K562 (cell line): ENCODE measurements around the gene AIF1. TPM values are rescaled to one million over a fixed set of nuclear protein-coding genes. Genes with fewer than 3 reads are reported as not detected.

Experiments used
- FOXO4 ChIP-seq: fragments of 450-650 bp; formaldehyde crosslinking; IDR thresholded peaks from 2 replicates; pipeline ENCODE4 v1.4.0; 2020; ENCODE audit warnings: mild to moderate bottlenecking, moderate library complexity
- HOMEZ ChIP-seq: fragments of 250-450 bp; sonication (Bioruptor Pico); IDR thresholded peaks from 2 replicates; pipeline ENCODE4 v1.4.0; 2020; ENCODE audit warnings: mild to moderate bottlenecking, moderate library complexity
- MXI1 ChIP-seq: IDR thresholded peaks from 2 replicates; pipeline ENCODE4 v1.6.1; 2011; ENCODE audit warnings: low read depth, mild to moderate bottlenecking, improper control_type of control experiment, low read length
- NFIC ChIP-seq: fragments of 450-650 bp; IDR thresholded peaks from 2 replicates; pipeline ENCODE4 v1.6.1; 2017; ENCODE audit warnings: mild to moderate bottlenecking, inconsistent platforms
- NR1H2 ChIP-seq: sonication (generic); formaldehyde crosslinking; IDR thresholded peaks from 2 replicates; pipeline ENCODE4 v1.4.0; 2020; ENCODE audit warnings: mild to moderate bottlenecking, missing genetic modification reagents
- PML ChIP-seq: IDR thresholded peaks from 2 replicates; pipeline ENCODE4 v1.6.1; 2012; ENCODE audit warnings: low read length, inconsistent platforms
- RBBP5 ChIP-seq: fragments of 200-600 bp; sonication (generic); IDR thresholded peaks from 2 replicates; pipeline ENCODE4 v1.6.1; 2012; ENCODE audit warnings: borderline replicate concordance, mild to moderate bottlenecking, low read length, control low read depth, inconsistent platforms; ENCODE audit not compliant: insufficient read depth, poor library complexity, severe bottlenecking
- SMARCA4 ChIP-seq: fragments of 450-650 bp; IDR thresholded peaks from 2 replicates; pipeline ENCODE4 v1.6.1; 2016
- SUPT5H ChIP-seq: fragments of 450-650 bp; IDR thresholded peaks from 2 replicates; pipeline ENCODE4 v1.6.1; 2016
- TAF15 ChIP-seq: fragments of 200-400 bp; formaldehyde crosslinking; IDR thresholded peaks from 2 replicates; pipeline ENCODE4 v1.6.1; 2017; ENCODE audit warnings: mild to moderate bottlenecking, low read depth, low read length, moderate library complexity
- ZBTB33 ChIP-seq: sonication (generic); formaldehyde crosslinking; IDR thresholded peaks from 2 replicates; pipeline ENCODE4 v1.8.1; 2023; ENCODE audit warnings: mild to moderate bottlenecking, missing genetic modification reagents
- ZBTB8A ChIP-seq: fragments of 450-650 bp; IDR thresholded peaks from 2 replicates; pipeline ENCODE4 v1.6.1; 2018; ENCODE audit warnings: mild to moderate bottlenecking, moderate library complexity; ENCODE audit not compliant: partially characterized antibody
- ZFP1 ChIP-seq: fragments of 450-650 bp; formaldehyde crosslinking; IDR thresholded peaks from 2 replicates; pipeline ENCODE4 v1.4.0; 2020; ENCODE audit warnings: mild to moderate bottlenecking, mixed read lengths
- ZNF146 ChIP-seq: IDR thresholded peaks from one replicate; pipeline ENCODE4 v1.6.1; 2018; ENCODE audit warnings: missing compliant biosample characterization; ENCODE audit not compliant: unreplicated experiment
- ZNF253 ChIP-seq: fragments of 250-450 bp; sonication (Bioruptor Pico); conservative IDR thresholded peaks from 2 replicates; pipeline ENCODE4 v1.6.1; 2021; ENCODE audit warnings: mild to moderate bottlenecking
- ZNF277 ChIP-seq: fragments of 250-450 bp; sonication (Bioruptor Pico); IDR thresholded peaks from 2 replicates; pipeline ENCODE4 v1.8.0; 2022; ENCODE audit warnings: inconsistent platforms, mild to moderate bottlenecking, moderate library complexity, borderline replicate concordance
- ZNF395 ChIP-seq: fragments of 200-800 bp; sonication (Bioruptor generic); IDR thresholded peaks from 2 replicates; pipeline ENCODE4 v1.6.1; 2017; ENCODE audit warnings: missing genetic modification characterization, missing compliant biosample characterization
- ZNF41 ChIP-seq: fragments of 250-450 bp; sonication (Bioruptor Pico); conservative IDR thresholded peaks from 2 replicates; pipeline ENCODE4 v1.4.0; 2020; ENCODE audit warnings: mild to moderate bottlenecking
- ZNF668 ChIP-seq: fragments of 250-450 bp; sonication (Bioruptor Pico); IDR thresholded peaks from 2 replicates; pipeline ENCODE4 v1.8.0; 2022; ENCODE audit warnings: mild to moderate bottlenecking, inconsistent platforms
- ZNF766 ChIP-seq: fragments of 200-800 bp; sonication (Bioruptor generic); conservative IDR thresholded peaks from 2 replicates; pipeline ENCODE4 v1.6.1; 2016; ENCODE audit warnings: missing genetic modification characterization, missing compliant biosample characterization
- polyA plus RNA-seq, 8 experiments: library from polyadenylated mRNA; depleted of rRNA in 4 of 8; stranded (reverse) in 5 of 8; unstranded in 3 of 8; fragments of >200 nt; fragmentation: Nextera tagmentation in 2 of 8; fragmentation: Illumina TruSeq in 1 of 8; extraction: Ambion mirVana in 2 of 8; extraction: Trizol in 1 of 8; gene quantifications; 2 replicates each; pipeline versions ENCODE4 v1.2.1 to v1.2.3, GENCODE V29; 2011 to 2014; ENCODE audit warnings: inconsistent platforms in 1 of 8, missing spikeins in 1 of 8
- total RNA-seq, 7 experiments: library from RNA; depleted of rRNA in 6 of 7; stranded (reverse); fragments of >200 nt in 6 of 7; fragmentation: Illumina TruSeq in 2 of 7; extraction: Trizol in 2 of 7; gene quantifications; 2 replicates each; pipeline versions ENCODE4 v1.2.1 to v1.2.3, GENCODE V29; 2011 to 2021; ENCODE audit warnings: low replicate concordance in 1 of 7

AIF1 gene
- total and polyA plus RNA-seq, 9 of the 15 experiments (the other 6 are each of a cell fraction or from before 2014, with no cell fraction given): 9.4 to 33.4 (median 19.4) TPM

GRCh38 chr6:31665501-31666336 is 50.7 kb downstream of the AIF1 start, which contains the start of gene CSNK2B (continued):
- TF ChIP-seq ZBTB33 (CRISPR knock-in tag): no peak
- peak; percentile 66; the same call in 1 of the 2 replicates for TF ChIP-seq SMARCA4
- peak; percentile 85; the same call in 1 of the 2 replicates for TF ChIP-seq TAF15
- 0 out of 2 replicates have a peak, but pooled peaks have one; percentile 37 for TF ChIP-seq NR1H2 (CRISPR knock-in tag)
- no peak for TF ChIP-seq MXI1
- TF ChIP-seq NFIC: no peak
- TF ChIP-seq FOXO4 (CRISPR knock-in tag): peak; percentile 69; the same call in 1 of the 2 replicates
- TF ChIP-seq ZNF766 (CRISPR knock-in tag): no peak
- no peak for TF ChIP-seq ZFP1 (CRISPR knock-in tag)
- no peak for TF ChIP-seq ZNF395
- TF ChIP-seq ZNF41: no peak; the same call in 1 of the 2 replicates
- TF ChIP-seq HOMEZ: no peak
- peak; percentile 98 for TF ChIP-seq SUPT5H
- peak; percentile 91 for TF ChIP-seq PML
- peak; percentile 98 for TF ChIP-seq RBBP5
- no peak for TF ChIP-seq ZBTB8A
- no peak for TF ChIP-seq ZNF277 (CRISPR knock-in tag)
- no peak for TF ChIP-seq ZNF668 (CRISPR knock-in tag)
- no peak for TF ChIP-seq ZNF146 (CRISPR knock-in tag)
- TF ChIP-seq ZNF253: no peak; the same call in 1 of the 2 replicates
